ENCODE results near the gene MYO6.
"Not testable (repeated sequence)": the region's sequence is repeated elsewhere in the genome, so short reads cannot be mapped to it uniquely, and the experiment has no call there.

The MYO6 gene

DNA sequence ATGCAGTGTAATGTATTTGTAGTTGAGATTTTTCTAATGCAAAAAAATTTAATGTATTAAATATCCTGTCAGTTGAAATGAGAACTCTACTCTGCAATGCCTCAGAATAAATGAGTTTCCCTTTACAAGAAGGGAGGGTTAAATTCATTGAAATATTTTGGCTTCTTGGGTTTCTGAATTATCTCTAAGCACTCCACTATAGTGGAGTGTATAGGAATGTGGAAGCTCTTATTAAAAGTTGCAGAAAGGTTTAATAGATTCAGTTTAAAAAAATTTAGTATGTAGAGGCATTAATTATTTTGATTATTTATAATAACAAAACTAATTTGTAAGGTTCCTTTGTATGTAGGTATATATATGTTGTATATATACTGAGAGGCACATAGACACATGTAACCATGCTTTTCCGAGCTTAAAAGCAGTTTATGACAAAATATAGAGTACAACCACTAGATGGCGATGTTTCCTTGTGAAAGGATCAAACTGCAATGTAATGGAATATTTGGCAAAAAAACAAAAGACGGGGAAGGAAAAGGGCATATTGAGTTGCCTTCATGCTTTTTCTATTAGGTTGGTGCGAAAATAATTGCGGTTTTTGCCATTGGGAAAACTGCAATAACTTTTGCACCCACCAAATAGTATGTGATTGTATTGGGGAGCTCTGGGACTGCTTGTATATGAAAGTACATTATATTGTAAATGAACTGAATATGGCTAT is 144.2 kb downstream of the MYO6 start:
- DNase-seq (ENCODE audit: low read depth), result no peak

DNA sequence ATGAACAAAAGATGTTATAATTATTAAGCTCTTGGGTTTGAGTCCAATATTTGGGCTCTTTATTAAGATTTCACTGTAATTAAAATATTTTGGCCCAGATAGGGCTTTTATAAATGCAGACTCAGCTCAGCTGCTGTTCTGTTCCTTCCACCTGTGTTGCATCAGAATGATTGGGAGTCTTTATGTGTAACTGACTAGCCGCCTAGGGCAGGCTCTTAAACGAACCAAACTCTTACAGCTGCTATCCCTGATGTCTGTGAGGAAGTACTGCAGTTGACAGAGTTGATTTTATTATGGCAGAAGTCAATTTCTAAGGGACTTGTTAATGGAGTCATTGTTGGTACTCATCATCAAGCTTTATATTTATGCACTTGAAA is 144.7 kb downstream of the MYO6 start:
- no peak for DNase-seq (ENCODE audit: low read depth)

DNA sequence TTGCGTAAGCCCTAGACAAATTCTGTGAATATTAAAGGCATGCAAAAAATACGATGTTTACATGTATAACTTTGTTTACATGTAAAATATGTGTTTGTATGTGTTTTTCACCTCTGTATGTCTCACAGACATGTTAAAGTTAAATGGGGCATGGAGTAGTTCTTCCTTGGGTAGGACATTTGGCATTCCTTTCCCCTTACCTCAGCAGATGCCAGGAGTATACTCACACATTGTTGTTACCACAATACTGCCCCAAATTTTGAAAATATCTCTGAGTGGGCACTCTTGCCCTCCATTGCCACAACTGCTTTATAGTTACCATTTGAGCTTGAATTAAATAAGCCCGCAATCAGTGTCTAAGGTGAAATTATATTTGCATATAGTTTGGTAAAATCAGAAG is 147.5 kb downstream of the MYO6 start:
- DNase-seq (ENCODE audit: low read depth), result no peak

DNA sequence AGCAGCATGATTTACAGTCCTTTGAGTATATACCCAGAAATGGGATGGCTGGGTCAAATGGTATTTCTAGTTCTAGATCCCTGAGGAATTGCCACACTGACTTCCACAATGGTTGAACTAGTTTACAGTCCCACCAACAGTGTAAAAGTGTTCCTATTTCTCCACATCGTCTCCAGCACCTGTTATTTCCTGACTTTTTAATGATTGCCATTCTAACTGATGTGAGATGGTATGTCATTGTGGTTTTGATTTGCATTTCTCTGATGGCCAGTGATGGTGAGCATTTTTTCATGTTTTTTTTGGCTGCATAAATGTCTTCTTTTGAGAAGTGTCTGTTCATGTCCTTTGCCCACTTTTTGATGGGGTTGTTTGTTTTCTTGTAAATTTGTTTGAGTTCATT is 151.2 kb downstream of the MYO6 start:
- not testable (repeated sequence) for DNase-seq (ENCODE audit: low read depth)

DNA sequence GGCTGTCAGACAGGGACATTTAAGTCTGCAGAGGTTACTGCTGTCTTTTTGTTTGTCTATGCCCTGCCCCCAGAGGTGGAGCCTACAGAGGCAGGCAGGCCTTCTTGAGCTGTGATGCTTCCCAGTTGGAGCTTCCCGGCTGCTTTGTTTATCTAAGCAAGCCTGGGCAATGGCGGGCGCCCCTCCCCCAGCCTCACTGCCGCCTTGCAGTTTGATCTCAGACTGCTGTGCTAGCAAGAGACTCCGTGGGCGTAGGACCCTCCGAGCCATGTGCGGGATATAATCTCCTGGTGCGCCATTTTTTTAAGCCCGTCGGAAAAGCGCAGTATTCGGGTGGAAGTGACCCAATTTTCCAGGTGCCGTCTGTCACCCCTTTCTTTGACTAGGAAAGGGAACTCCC is 156.1 kb downstream of the MYO6 start:
- not testable (repeated sequence) for DNase-seq (ENCODE audit: low read depth)

DNA sequence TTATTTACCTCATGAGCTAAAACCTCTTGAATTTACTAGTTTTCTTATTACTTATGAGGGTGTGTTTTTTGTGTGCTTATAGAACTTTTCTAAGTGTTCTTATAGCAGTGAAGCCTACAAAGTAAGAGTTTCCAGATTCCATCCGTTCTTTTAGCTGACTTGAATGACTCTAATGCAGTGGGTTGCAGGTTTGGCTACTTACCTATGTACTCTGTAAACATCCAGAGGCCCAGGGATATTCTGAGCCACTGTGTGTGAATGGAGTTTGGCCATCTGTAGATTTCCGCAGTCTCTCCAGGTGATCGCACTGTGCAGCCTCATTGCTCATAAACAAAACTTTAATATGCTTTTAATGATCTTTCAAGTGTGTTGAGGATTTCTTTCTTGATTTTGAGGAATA is 157.8 kb downstream of the MYO6 start:
- DNase-seq (ENCODE audit: low read depth), result no peak

DNA sequence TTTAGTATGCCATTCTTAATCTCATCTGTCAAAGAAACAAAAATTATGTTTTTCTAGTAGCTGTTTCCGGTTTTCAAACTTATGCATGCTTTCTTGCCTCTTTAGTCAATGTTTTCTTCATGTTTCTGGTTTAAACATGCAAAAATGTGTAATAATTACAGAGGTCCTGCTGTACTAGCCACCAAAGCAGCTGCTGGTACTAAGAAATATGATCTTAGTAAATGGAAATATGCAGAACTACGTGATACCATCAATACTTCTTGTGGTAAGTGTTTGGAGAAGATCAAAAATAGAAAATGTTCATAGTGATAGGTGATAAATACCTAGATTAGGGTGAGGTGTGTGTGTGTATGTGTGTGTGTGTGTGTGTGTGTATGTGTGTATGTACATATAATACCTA is 158.4 kb downstream of the MYO6 start:
- DNase-seq (ENCODE audit: low read depth), result no peak

DNA sequence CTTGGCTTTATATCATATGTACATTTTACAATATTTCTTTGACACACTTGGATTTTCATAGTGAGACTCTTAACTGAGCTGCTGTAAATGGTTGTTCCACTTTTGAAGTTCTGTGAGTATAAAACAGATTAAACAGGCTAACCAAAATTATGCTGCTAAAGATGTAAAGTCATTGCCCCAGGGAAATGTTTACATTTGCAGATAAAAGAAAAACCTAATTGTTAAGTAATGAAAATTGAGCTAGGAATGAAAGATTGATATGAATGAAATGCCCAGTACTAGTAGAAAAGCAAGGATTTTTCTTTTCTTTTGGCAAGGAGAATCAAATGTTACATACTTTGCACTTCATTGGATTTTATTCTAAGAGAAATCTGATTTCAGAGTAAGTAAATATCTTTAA is 164.0 kb downstream of the MYO6 start:
- no peak for DNase-seq (ENCODE audit: low read depth)

DNA sequence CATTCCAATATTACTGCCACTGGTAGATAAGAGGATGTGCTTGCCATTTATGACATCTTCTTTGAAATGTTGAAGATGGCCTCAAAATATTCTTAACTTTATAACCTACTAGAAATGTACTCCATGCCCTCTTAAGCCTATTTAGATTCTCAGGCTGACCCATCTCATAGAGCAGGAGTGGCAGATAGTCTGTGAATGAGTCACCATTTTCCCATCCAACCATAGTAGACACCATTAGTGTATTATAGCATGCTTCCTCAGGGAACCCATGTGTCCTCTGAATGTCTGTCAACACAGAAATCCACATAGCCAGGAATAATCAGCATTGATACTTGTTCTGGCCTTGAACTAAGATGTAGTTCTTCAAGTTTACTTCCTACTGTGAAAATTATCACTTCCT is 173.2 kb downstream of the MYO6 start:
- no peak for DNase-seq (ENCODE audit: low read depth)

DNA sequence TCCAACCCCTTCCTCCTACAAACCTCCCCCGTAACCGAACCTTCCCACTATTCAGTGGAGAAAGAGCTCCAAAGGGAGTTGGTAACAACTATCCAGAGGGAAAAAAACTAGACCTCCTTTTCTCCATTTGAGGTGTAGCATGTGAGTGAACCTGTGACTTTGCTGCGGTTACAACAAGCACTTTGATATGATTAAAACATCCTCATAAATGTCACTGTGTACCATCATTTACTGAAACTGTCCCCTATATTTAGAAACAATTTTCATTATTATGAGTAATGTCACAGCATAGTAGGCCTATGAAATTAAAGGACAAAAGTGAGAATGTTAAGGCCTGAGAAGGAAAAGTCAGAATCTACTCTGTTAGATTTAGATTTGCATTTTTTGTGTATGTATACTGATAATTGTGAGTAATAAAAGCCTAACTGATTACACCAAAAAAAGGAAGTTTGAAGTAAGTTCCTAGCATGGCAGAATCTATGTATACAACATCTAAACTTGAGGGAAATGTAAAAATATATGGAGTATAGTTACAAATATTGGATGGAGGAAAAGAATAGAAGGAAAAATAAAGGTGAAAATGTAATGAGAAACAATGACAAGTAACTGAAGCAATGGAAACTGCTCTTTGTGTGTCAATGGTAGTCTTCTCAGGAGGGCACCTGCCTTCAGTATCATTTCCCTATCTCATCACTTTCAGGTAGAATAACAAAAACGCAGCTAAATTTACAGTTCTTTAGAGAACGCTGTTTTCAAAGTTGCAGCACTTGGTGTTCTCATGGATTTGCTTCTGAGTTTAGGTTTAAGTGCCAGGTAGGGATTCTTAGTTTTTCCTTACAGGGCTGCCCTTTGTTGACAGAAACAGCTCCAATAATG is 177.5 kb downstream of the MYO6 start:
- no peak for DNase-seq (ENCODE audit: low read depth)

DNA sequence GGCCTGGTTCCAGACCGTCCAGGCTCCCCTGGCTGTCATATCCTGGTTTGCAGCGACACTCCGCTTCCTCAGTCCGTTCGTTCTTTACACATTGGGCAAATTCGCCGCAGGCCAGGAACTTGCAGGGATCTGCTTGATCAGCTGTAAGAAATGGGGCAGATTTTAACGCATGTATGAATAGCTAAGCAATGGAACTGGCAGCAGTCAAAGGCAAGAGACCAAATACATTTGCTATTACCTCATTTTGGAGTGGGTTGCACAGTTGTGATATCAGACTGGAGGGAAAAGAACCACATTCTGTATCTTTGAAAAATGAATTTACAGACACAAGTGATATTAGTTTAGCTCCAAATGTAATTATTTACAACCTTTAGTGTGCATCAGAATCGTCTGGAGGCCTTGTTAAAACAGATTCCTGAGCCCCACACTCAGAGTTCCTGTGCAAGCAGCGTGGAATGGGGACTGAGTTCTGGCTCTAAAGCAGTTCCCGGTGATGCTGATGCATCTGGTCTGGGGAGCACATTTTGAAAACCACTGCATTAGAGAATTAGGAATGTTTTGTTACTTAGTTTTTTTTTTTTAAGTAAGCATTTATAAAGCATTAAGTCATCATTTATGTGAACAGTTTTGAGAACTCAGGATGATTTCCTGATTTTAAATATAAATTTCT is 182.1 kb downstream of the MYO6 start:
- no peak for DNase-seq (ENCODE audit: low read depth)

DNA sequence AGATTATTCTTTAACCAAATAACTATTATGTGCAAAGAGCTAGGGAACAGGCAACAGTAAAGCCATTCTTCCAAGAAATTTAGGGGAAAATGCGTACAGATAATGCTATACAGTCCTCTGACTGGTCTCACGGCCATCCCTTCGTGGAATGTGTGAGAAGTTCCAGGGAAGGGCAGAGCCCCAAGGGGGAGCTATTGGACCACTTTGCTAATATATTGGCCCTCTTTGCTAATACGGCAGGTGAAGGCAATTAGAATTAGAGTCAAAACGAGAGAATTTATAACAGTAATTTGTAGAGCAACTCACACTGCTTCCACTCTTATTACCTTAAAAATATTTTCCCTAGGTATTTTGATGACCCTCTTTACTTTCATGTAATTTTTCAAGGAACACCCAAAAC is 183.0 kb downstream of the MYO6 start:
- no peak for DNase-seq (ENCODE audit: low read depth)

DNA sequence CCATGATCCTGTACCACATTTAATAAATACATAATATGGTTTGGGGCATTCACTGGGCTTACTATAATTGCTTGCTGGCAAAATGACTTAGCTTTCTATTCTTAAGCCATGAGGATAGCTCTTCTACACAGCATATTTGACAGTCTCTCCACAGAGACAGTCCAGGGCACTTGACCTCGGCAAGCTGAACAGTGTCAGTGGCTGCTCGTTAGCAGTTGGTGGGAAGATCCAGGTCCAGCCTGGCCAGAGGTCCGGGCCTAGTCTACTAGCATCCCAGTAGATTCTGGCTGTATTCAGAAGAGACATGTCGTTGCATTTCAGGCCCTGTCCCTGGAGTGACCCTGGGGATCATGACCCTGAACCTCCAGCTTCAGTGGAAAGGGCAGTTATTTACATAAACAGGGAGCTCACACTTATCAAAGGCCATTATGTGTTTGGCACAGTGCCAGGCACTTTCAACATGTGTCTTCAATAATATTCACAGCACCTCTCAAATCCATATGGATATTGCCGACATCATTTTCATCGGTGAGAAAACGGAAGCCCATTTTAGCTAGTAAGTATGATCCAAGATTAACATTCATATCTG is 184.4 kb downstream of the MYO6 start:
- DNase-seq (ENCODE audit: low read depth), result no peak

DNA sequence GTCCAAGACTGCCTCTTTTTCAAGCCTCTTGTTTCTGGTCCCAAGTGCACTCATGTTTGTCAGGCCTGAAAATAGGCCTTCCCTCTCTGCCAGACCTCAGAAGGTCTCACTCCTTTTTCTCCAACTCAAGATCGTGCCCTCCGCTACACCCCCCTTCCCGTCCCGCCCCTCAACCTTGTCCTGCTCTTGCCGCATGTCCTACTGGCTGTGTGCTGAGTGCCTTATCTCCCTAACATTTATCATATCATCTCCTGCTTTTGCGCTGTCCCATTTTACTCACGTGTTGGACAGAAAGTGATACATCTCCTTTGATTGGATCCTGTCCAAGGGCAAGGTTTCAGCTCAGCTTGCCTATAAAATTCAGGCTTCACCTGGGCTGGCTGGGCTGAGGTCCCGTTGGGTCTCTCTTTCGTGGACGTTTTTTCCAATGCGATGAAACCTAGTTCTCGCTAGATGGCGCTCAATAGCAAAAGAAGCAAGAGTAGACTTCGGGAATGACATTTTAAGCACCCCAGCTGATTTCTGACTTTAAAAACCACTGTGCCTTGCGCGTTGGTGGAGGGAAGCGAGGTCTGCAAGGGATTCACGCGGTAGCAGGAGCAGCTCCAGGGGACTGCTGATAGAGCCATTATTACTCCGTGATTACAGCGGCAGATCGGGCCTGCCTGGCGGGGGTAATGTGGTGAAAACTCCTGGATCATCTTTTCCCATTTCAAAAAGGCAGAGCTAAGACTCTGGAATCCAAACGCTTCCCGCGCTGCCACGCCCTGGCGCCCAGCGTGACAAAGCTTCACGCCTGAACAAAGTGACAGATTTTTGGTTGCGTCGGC is 185.8 kb downstream of the MYO6 start:
- DNase-seq (ENCODE audit: low read depth), result no peak

DNA sequence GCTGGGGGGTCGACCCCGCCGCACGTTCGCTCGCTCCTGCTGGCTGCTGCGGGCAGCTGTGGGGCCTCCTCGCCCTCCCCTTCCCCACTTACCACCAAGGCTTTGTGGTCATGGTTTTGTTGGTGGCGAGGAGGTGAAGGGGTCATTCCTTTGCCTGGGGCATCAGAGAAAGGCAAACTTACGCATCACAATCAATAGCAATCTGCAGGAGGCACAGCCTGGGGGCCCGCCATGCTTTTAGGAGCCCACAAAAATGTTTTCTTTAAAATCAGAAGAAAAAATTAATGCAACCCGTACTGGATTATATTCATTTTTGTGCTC is 186.4 kb downstream of the MYO6 start:
- DNase-seq (ENCODE audit: low read depth), result no peak

DNA sequence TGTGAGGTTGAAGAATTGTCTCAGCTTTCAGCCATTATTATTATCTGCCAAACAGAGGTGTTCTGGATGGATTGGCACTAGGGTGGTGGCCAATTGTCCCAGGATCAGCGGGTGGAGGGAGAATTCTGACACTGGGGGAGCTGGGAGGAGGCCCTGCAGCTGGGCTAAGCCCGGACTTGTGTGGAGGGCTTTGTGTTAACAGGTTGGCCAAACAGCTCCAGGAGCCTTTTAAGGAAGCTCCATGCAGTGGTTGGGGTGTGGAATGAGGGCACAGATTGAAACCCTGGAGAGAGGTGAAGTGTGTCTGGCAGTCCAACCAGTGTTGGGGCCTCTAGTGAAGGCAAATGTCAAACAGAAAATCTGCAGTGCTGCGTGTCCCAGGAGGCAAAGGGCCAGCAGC is 187.6 kb downstream of the MYO6 start:
- no peak for DNase-seq (ENCODE audit: low read depth)

DNA sequence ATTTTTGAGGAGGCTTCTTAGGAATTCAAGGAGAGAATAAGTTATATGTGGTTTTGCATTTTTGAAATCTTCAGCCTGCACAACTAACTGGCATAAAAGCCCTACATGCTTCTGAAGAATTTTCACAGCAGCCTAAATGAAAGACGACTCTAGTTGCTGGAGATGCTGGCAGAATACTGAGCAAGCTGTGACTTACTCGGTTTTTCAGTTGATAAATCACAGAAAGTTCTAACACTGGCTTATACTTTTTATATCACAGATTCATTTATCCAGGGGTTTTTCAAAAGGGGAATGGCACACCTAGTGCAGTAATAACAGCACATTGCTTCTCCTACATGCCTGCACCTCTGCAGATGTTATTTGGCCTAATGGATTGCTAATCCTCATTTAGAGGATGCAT is 188.8 kb downstream of the MYO6 start:
- no peak for DNase-seq (ENCODE audit: low read depth)

DNA sequence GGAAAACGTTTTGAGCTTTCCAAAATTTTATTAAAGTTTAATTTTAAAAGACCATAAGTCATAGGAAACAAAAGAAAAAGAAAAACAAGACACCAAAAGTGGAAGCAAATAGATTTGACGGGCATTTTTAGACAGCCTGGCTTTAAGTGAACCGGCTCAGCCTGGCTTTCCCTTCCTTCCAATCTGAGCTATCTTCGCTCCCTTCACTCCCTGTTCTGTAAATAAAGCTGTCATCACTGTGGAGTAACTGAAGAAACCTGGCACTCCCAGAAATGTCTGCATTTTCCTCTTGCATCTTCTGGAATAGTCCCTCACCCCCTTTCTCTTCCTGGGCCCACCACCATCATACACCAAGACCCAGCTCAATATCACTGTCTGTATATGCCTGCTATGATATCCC is 191.5 kb downstream of the MYO6 start:
- no peak for DNase-seq (ENCODE audit: low read depth)

DNA sequence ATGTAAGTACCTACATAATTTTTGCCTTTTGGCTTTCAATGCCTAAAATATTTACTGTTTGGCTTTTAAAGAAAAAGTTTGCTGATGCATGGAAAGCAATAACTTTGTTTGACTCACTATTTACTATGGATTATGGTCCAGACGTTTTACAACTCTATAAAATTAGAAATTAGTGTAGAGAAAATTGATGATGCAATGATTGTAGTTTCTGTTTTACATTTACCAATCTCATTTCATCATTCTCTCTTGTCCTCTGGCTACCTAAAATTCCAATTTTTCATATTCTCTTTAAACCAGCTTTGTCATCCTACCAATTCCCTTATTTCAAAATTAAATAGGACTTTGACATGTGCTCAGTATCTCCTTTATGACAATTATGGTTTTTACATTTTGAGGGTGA is 192.5 kb downstream of the MYO6 start:
- DNase-seq (ENCODE audit: low read depth), result no peak

DNA sequence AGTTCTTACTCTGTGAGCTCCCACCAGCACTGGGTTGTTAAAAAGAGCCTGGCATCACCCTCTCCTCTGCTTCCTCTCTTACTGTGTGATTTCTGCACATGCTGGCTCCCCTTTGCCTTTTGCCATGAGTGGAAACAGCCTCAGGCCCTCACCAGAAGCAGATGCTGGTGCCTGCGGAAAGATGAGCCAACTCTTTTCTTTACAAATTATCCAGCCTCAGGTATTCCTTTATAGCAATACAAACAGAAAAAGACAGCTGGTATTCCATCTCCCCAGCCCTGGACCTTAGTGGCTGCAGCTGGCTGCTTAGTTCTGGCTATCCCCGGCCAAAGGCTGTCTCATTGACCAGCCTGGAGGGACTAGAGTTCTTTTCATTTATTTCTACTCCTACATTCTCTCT is 194.3 kb downstream of the MYO6 start:
- DNase-seq (ENCODE audit: low read depth), result no peak

DNA sequence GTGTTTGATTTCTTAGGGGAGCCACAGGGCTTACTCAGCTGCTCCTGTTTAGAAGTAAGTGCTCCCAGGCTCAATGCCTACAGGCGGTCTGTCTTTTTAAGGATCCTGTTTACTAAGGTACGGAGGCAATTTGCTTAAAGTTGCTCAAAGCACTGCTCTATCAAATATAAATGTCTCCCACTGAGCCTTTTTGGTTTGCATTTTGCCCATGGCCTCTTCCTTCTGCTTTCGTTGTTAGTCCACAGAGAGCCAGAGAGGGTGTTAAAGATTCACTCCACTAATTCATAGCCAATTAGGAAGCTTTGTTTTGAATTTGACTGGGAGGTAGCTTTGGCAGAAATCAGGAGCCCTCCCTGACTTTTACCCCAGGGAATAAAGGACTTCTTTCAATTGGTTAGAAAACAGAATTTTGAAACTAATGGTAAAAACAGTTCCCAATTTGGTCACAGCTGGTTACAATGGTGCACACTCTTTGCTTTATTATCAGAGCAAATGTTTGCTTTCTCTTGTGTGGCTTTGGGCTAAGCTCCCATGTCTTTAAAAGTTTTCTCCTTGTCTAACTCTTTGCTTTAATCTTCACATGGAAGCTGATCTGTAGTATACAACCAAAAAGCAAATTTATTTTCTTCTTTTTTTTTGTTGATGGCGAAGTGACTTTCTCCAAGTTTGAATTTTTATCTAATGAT is 197.2 kb downstream of the MYO6 start:
- no peak for DNase-seq (ENCODE audit: low read depth)
